HL-60 (cell line): ENCODE measurements around the gene UBAC2.

ENCODE experiments used
- DNase-seq, 2 experiments: peaks; one replicate each; pipeline ENCODE4 v3.0.0-alpha.2; 2010 to 2020; ENCODE audit warnings: low read depth in 1 of 2, low spot score in 1 of 2
- H3K27ac ChIP-seq: fragments of 250-450 bp; sonication (Bioruptor Pico); replicated peaks from 2 replicates; pipeline ENCODE4 v1.5.1; 2020; ENCODE audit warnings: mild to moderate bottlenecking, moderate library complexity
- H3K27me3 ChIP-seq: fragments of 250-450 bp; sonication (Bioruptor Pico); 2 replicates; pipeline ENCODE4 v1.5.1; 2021; ENCODE audit warnings: mild to moderate bottlenecking, moderate library complexity; ENCODE audit not compliant: insufficient read depth, poor library complexity, severe bottlenecking
- H3K4me3 ChIP-seq: replicated peaks from 2 replicates; pipeline ENCODE4 v1.5.1; 2011; ENCODE audit warnings: mild to moderate bottlenecking, control low read depth, low read length; ENCODE audit not compliant: insufficient read depth
- CTCF ChIP-seq: IDR thresholded peaks from one replicate; pipeline ENCODE4 v1.5.1; 2011; ENCODE audit warnings: low read length, control low read depth, inconsistent platforms; ENCODE audit not compliant: insufficient read depth
- GABPA ChIP-seq: IDR thresholded peaks from 2 replicates; pipeline ENCODE4 v1.6.1; 2012; ENCODE audit warnings: low read depth
- POLR2AphosphoS5 ChIP-seq: IDR thresholded peaks from 2 replicates; pipeline ENCODE4 v1.6.1; 2012; ENCODE audit warnings: low read depth
- REST ChIP-seq: IDR thresholded peaks from 2 replicates; pipeline ENCODE4 v1.6.1; 2012; ENCODE audit warnings: low read depth; ENCODE audit not compliant: insufficient replicate concordance
- SPI1 ChIP-seq: IDR thresholded peaks from 2 replicates; pipeline ENCODE4 v1.6.1; 2012; ENCODE audit warnings: low read depth, mild to moderate bottlenecking, borderline replicate concordance

Gene UBAC2

GRCh38 chr13:99316224-99316623 is 115.6 kb downstream of the UBAC2 start:
- no peak for DNase-seq
- no peak overlapping the region for H3K27ac ChIP-seq
- TF ChIP-seq GABPA = no peak
- TF ChIP-seq POLR2AphosphoS5 = no peak
- TF ChIP-seq SPI1 = no peak
- no peak for TF ChIP-seq CTCF
- no peak for TF ChIP-seq REST

GRCh38 chr13:99316657-99317256 is 116.1 kb downstream of the UBAC2 start:
- no peak for TF ChIP-seq GABPA
- no peak for TF ChIP-seq POLR2AphosphoS5
- no peak for TF ChIP-seq SPI1
- no peak for TF ChIP-seq CTCF
- TF ChIP-seq REST = no peak
- no peak overlapping the region for H3K4me3 ChIP-seq
- H3K27ac ChIP-seq = peak overlapping the region; percentile 4; the same call in 1 of the 2 replicates
- H3K27me3 ChIP-seq = no peaks in the 10 kb centered on the region
- DNase-seq = peak in 1 of 2 experiments; percentile 53

More at GRCh38 chr13:99316224-99316623, 115.6 kb downstream of the UBAC2 start:
- Histone ChIP-seq H3K27me3 (no peaks in the 10 kb centered on the region), H3K4me3 (no peak overlapping the region)

GRCh38 chr13:99320693-99321481 is 120.2 kb downstream of the UBAC2 start:
- no peaks in the 10 kb centered on the region for H3K27me3 ChIP-seq
- TF ChIP-seq POLR2AphosphoS5 (peak; percentile 54; the same call in 1 of the 2 replicates), GABPA (no peak), CTCF (no peak), REST (no peak), SPI1 (peak; percentile 100)
- peak; percentile 75 to 80 for DNase-seq
- peak overlapping the region; percentile 44 for H3K27ac ChIP-seq
- no peak overlapping the region for H3K4me3 ChIP-seq
